ENCODE data around the gene VASH1.

The VASH1 gene

DNA sequence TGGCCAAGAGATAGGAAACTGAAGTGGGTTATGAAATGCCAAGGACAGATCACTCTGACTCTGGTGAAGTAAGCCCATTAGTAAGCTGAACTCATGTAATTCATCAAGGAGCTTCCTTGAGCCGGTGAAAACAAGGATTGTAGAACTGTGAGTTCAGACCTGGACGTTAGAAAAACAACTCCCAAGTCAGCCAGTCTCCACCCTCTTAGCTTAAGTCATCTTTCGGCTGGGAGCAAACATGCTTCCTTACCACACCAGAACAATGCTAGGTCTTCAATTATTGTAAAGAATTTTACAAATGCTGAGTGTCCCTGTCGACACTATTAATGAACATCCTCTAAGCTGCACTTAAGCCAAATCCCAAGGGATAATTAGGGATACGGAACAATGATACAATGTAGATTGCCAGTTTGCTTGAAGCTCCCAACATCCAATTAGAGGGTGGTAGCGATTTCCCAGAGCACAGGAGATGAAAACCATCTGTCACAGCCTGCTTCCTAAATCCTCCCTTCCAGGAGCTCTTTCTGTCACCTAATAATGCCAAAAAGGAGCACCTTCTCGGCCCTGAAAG, 45.7 kb upstream of the VASH1 start:
- no peak overlapping the region for H3K4me3 ChIP-seq (replicated peaks; ENCODE audit: insufficient read depth, low read length)
- H3K27me3 ChIP-seq (ENCODE audit: insufficient read depth, poor library complexity, severe bottlenecking): no peaks in the 10 kb centered on the region
- TF ChIP-seq GABPA (IDR thresholded peaks at IDR 0.05; ENCODE audit: low read depth) (no peak), SPI1 (IDR thresholded peaks at IDR 0.05; ENCODE audit: borderline replicate concordance, low read depth) (no peak), CTCF (IDR thresholded peaks at IDR 0.05; ENCODE audit: insufficient read depth, low read length) (no peak), POLR2AphosphoS5 (IDR thresholded peaks at IDR 0.05; ENCODE audit: low read depth) (no peak), REST (IDR thresholded peaks at IDR 0.05; ENCODE audit: insufficient replicate concordance, low read depth) (no peak)
- H3K27ac ChIP-seq (replicated peaks): no peak overlapping the region
- no peak for DNase-seq (ENCODE audit: low read depth in 1 of 2, low spot score in 1 of 2)

DNA sequence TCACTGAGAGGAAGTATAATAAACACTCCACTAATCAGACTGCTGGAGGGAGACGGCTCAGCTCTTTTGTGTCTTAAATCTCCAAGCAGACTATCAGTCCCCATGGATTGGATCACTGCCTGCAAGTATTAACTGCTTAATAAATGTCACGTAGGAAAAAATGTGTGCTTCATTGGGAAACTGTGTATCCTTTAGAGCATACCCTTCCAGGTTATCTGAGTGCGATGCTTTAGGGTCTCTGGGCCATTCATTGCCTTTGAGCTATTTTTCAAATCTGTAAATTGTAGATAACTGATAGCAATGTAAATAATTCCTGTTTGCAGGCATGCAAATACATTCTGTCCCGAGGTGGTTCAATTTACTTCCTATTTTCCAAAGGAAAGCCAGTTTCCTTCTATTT, 45.0 kb upstream of the VASH1 start:
- Histone ChIP-seq H3K27ac (replicated peaks) (no peak overlapping the region), H3K4me3 (replicated peaks; ENCODE audit: insufficient read depth, low read length) (no peak overlapping the region), H3K27me3 (ENCODE audit: insufficient read depth, poor library complexity, severe bottlenecking) (no peaks in the 10 kb centered on the region)
- no peak for TF ChIP-seq REST (IDR thresholded peaks at IDR 0.05; ENCODE audit: insufficient replicate concordance, low read depth)
- TF ChIP-seq CTCF (IDR thresholded peaks at IDR 0.05; ENCODE audit: insufficient read depth, low read length): no peak
- TF ChIP-seq POLR2AphosphoS5 (IDR thresholded peaks at IDR 0.05; ENCODE audit: low read depth): no peak
- TF ChIP-seq SPI1 (IDR thresholded peaks at IDR 0.05; ENCODE audit: borderline replicate concordance, low read depth): no peak
- no peak for TF ChIP-seq GABPA (IDR thresholded peaks at IDR 0.05; ENCODE audit: low read depth)
- no peak for DNase-seq (ENCODE audit: low read depth in 1 of 2, low spot score in 1 of 2)

DNA sequence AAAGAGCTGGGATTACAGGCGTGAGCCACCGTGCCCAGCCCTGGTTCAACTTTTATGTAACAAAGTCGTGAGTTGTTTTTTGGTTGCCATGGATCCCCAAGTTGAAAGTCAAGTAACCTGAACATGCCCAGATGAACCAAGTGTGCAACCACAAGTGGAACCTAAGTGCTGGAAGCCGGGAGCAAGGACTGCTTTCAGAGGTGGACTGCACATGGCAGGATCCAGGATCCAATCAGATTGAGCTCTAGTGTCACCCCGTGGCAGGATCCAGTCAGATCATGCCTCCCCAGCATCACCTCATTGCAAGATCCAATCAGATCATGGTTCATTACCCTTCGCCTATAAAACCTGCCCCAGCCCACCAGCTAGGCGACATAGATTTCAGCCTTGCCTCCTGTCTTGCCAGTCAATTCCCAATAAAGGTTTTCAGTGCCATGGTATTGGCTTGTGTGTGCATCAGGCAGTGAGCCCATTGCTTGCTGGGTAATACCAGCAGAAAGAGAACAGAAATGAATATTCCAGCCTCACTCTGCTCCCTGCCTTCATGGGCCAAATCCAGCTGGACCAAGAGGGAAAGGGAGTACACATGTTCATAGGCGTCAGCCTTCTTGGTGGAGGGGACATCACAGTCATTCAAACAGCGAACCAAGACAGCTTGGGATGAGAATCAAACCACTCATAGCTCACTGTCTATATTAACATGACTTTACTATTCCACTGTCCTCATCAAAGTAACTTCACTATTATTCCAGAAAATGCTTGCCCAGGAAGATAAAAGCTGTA, 43.6 kb upstream of the VASH1 start:
- H3K27ac ChIP-seq (replicated peaks): no peak overlapping the region
- no peak for DNase-seq (ENCODE audit: low read depth in 1 of 2, low spot score in 1 of 2)
- H3K27me3 ChIP-seq (ENCODE audit: insufficient read depth, poor library complexity, severe bottlenecking): no peaks in the 10 kb centered on the region
- H3K4me3 ChIP-seq (replicated peaks; ENCODE audit: insufficient read depth, low read length): no peak overlapping the region
- no peak for TF ChIP-seq POLR2AphosphoS5 (IDR thresholded peaks at IDR 0.05; ENCODE audit: low read depth)
- TF ChIP-seq SPI1 (IDR thresholded peaks at IDR 0.05; ENCODE audit: borderline replicate concordance, low read depth): no peak

GRCh38 chr14:76718306-76719040, 42.8 kb upstream of the VASH1 start:
- no peak overlapping the region for H3K4me3 ChIP-seq (replicated peaks; ENCODE audit: insufficient read depth, low read length)
- H3K27me3 ChIP-seq (ENCODE audit: insufficient read depth, poor library complexity, severe bottlenecking): no peaks in the 10 kb centered on the region
- no peak overlapping the region for H3K27ac ChIP-seq (replicated peaks)
- no peak for TF ChIP-seq SPI1 (IDR thresholded peaks at IDR 0.05; ENCODE audit: borderline replicate concordance, low read depth)
- no peak for TF ChIP-seq POLR2AphosphoS5 (IDR thresholded peaks at IDR 0.05; ENCODE audit: low read depth)
- no peak for TF ChIP-seq REST (IDR thresholded peaks at IDR 0.05; ENCODE audit: insufficient replicate concordance, low read depth)
- no peak for TF ChIP-seq GABPA (IDR thresholded peaks at IDR 0.05; ENCODE audit: low read depth)
- no peak for TF ChIP-seq CTCF (IDR thresholded peaks at IDR 0.05; ENCODE audit: insufficient read depth, low read length)
- no peak for DNase-seq (ENCODE audit: low read depth in 1 of 2, low spot score in 1 of 2)
